ENCODE results near the gene ZNF236.

The ZNF236 gene

DNA sequence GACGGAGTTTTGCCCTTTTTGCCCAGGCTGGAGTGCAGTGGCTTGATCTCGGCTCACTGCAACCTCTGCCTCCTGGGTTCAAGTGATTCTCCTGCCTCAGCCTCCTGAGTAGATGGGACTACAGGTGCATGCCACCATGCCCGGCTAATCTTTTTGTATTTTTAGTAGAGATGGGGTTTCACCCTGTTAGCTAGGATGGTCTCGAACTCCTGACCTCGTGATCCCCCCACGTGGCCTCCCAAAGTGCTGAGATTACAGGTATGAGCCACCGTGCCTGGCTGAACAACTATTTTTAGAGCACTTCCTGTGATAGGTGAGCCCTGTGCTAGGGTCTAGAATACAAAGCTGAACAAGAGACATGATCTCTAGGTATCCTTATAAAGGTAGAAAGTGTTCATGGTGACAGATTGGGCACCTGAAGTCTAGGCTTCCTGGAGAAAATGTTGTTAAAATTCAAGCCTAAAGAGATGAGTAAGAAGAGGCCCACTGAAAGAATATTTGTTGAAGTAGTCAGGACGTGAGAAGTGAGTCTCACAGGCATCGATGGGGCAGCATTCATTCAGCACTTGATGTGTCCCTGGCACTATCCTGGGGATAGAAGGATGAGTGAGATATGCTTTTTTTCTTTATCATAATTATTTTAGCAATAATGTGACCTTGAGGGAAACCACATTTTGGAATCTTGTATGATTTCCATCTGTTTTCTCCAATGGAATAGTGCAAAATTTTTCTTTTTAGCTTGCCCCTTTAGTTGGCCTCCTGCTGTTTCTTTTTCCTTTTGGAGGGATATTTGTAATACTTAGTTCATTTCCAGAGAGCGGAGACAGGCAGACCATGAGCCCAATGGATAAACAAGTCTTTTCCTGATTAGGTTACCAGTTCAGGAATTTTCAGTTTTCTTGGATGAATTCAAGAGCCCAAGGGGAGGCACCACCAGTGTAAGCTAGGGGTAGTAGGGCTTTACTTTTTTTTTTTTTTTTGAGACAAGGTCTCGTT is 5.1 kb downstream of the ZNF236 start:
- ATAC-seq (ENCODE audit: low read depth) = no peak
- no peak for DNase-seq (ENCODE audit: low spot score in 2 of 2)
- no peak overlapping the region for H3K4me3 Mint-ChIP-seq
- H3K27ac Mint-ChIP-seq = peak overlapping the region; percentile 35
- no peaks in the 10 kb centered on the region for H3K9me3 Mint-ChIP-seq
- H3K4me1 Mint-ChIP-seq = peaks cover 28% of the 10 kb centered on the region
- H3K36me3 Mint-ChIP-seq = peaks cover 6% of the 10 kb centered on the region
- no peaks in the 10 kb centered on the region for H3K27me3 Mint-ChIP-seq

DNA sequence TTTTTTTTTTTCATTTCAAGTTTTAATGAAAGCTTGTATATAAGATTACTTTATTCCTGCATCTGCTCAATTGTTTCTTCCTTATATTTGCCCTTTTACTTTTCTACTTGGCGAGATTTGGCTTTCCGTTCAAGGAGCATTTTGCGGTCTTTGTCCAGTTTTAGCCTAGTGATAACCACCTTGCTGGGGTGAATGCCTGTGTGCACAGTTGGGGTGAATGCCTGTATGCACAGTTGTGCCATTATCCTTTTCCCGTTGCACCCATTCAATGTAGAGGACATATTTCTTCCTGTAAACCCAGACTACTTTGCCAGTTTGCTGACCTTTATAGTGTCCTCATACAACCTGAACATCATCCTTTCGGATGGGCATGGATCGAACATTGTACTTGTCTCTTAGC is 12.0 kb downstream of the ZNF236 start:
- H3K4me1 Mint-ChIP-seq = peaks cover 27% of the 10 kb centered on the region
- no peak overlapping the region for H3K4me3 Mint-ChIP-seq
- H3K27me3 Mint-ChIP-seq = no peaks in the 10 kb centered on the region
- peaks cover 9% of the 10 kb centered on the region for H3K36me3 Mint-ChIP-seq
- DNase-seq (ENCODE audit: low spot score in 2 of 2) = no peak
- H3K27ac Mint-ChIP-seq = no peak overlapping the region
- no peaks in the 10 kb centered on the region for H3K9me3 Mint-ChIP-seq
- no peak for ATAC-seq (ENCODE audit: low read depth)

DNA sequence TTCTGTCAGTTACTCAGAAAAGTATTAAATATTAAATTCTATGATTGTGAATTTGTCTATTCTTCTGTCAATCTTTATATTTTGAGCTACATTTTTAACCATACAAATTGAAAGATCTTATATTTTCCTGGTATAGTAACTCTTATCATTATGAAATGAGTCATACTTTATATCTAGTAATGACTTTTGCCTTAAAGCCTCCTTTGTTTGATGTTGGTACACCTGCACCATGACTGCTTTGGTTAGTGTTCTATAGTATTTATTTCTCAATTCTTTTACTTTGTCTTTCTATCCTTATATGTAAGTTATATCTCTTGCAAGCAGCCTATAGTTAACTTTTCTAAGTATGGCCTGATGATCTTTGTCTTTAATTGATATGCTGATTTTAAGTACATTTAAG is 13.0 kb downstream of the ZNF236 start:
- no peak for DNase-seq (ENCODE audit: low spot score in 2 of 2)
- ATAC-seq (ENCODE audit: low read depth) = no peak
- Mint-ChIP-seq H3K9me3 (no peaks in the 10 kb centered on the region), H3K4me1 (peaks cover 27% of the 10 kb centered on the region), H3K27me3 (no peaks in the 10 kb centered on the region), H3K36me3 (peaks cover 9% of the 10 kb centered on the region), H3K4me3 (no peak overlapping the region), H3K27ac (no peak overlapping the region)

DNA sequence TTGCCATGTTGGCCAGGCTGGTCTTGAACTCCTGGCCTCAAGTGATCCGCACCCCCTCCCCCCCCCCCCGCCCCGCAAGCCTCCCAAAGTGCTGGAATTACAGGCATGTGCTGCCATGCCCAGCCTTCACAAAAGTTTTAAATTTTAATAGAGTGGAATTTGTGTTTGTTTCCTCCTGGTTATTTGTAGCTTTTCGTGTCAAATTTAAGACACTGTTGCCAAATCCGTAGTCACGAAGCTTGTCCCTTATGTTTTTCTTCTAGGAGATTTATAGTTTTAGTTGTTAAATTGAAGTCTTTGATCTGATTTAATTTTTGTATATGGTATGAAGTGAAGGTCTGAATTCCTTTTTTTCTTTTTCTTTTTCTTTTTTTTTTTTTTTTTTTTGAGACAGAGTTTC is 14.7 kb downstream of the ZNF236 start:
- ATAC-seq (ENCODE audit: low read depth) = no peak
- Mint-ChIP-seq H3K27me3 (no peaks in the 10 kb centered on the region), H3K27ac (no peak overlapping the region), H3K4me3 (no peak overlapping the region), H3K4me1 (peaks cover 25% of the 10 kb centered on the region), H3K36me3 (peaks cover 6% of the 10 kb centered on the region), H3K9me3 (no peaks in the 10 kb centered on the region)
- DNase-seq (ENCODE audit: low spot score in 2 of 2) = no peak

DNA sequence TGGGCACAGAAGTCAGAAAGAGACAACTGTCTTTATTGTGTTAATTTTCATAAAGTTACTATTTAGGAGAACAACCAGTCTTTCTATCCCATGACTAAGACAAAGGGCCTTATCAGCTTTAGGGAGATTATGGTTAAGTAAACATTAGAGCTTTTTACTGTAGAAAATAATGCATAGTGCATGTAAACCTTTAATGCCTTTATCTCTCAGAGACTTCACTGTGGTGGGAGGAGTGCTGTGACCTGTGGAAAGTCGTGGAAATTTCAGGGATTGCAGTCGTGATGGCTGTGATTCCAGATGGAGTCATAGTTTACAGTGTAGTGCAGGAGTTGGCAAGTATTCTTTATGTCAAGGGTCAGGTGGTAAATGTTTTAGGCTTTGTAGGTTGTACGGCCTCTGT is 15.8 kb downstream of the ZNF236 start:
- Mint-ChIP-seq H3K27ac (peak overlapping the region; percentile 71), H3K36me3 (peaks cover 3% of the 10 kb centered on the region), H3K9me3 (no peaks in the 10 kb centered on the region), H3K27me3 (no peaks in the 10 kb centered on the region), H3K4me3 (no peak overlapping the region), H3K4me1 (peaks cover 23% of the 10 kb centered on the region)
- DNase-seq (ENCODE audit: low spot score in 2 of 2) (no peak), ATAC-seq (ENCODE audit: low read depth) (no peak)

DNA sequence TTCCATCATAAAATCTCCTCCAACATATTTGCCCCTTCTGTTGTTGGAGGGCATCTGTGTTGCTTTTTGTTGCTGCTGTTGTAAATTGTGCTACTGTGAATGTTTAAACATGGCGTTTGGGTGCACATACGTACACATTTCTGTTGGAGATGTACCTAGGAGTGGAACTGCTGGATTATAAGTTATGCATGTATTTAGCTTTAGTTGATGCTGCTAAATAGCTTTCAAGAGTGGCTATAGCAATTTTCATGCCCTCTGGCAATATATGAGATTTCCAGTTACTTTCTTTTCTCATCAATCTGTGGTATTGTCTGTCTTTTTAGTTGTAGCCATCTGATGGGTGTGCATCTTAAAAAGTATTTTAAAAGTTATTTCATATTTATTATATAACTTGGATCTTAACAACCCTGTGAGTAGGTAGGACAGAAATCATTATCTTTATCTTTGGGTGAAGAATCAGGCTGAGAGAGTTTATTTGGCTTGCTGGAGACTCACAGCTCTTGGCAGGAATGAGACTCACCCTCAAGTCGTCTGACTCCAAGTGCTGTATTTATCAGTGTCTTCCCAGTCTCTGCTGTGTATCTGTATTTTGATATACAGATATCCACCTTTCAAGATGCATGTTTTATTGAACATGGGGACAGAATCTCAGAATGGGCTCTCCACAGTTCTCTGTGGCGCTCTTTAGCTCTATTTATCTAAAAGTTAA is 16.9 kb downstream of the ZNF236 start:
- Mint-ChIP-seq H3K9me3 (no peaks in the 10 kb centered on the region), H3K4me1 (peaks cover 24% of the 10 kb centered on the region), H3K27ac (no peak overlapping the region), H3K27me3 (no peaks in the 10 kb centered on the region), H3K4me3 (no peak overlapping the region), H3K36me3 (peaks cover 3% of the 10 kb centered on the region)
- DNase-seq (ENCODE audit: low spot score in 2 of 2) (no peak), ATAC-seq (ENCODE audit: low read depth) (no peak)

DNA sequence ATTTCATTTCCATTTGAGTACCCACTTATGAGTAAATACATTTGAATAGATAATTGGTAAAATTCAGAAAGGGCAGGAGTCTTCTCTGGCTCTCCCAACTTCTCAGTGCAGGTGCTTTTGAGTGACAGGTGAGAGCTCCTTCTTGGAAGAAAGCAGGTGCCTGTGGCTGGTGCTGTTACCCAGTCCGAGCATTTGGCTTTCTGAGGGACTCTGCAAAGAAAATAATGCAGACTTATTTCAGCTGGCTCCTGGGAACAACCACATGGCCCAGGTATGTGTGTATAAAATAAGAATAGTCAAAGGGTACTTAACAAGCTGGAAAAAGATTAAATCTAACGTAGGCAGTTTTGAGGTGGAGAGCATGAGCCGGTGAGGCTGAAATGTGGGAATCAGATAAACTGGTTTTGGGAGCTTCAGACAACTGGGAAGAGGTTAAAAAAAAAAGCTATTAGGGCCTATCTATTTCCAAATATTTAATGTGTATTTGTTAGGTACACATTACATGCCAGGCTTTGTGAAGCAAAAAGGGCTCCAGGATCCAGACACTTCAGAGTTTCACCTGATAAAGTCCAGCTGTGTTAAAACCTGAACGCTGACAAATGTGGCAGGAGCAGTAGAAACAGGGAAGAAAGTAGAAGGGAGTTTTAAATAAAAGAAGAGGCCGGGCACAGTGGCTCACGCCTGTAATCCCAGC is 20.6 kb downstream of the ZNF236 start:
- ATAC-seq (ENCODE audit: low read depth) (no peak), DNase-seq (ENCODE audit: low spot score in 2 of 2) (no peak)
- H3K27ac Mint-ChIP-seq = no peak overlapping the region
- H3K4me1 Mint-ChIP-seq = peaks cover 17% of the 10 kb centered on the region
- H3K36me3 Mint-ChIP-seq = peaks cover 3% of the 10 kb centered on the region
- no peaks in the 10 kb centered on the region for H3K27me3 Mint-ChIP-seq
- no peaks in the 10 kb centered on the region for H3K9me3 Mint-ChIP-seq
- H3K4me3 Mint-ChIP-seq = no peak overlapping the region

DNA sequence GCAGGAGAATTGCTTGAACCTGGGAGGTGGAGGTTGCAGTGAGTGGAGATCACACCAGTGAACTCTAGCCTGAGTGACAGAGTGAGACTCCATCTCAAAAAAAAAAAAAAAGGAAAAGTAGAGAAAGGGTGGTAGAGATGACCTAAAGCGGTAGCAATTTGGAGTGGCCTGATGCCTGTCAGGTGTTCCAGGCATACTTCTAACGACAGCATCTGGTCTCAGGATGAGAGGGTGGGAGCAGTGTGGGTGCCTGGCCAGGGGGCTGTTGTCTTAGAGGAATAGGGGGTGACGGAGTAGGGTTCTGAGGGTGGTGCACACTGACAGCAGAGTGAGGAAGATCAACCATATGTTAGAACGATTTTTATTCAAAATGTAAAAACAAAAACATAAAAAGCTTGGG is 21.8 kb downstream of the ZNF236 start:
- Mint-ChIP-seq H3K36me3 (no peaks in the 10 kb centered on the region), H3K4me1 (peaks cover 11% of the 10 kb centered on the region), H3K9me3 (no peaks in the 10 kb centered on the region), H3K4me3 (no peak overlapping the region), H3K27ac (no peak overlapping the region), H3K27me3 (no peaks in the 10 kb centered on the region)
- ATAC-seq (ENCODE audit: low read depth) (no peak), DNase-seq (ENCODE audit: low spot score in 2 of 2) (no peak)

DNA sequence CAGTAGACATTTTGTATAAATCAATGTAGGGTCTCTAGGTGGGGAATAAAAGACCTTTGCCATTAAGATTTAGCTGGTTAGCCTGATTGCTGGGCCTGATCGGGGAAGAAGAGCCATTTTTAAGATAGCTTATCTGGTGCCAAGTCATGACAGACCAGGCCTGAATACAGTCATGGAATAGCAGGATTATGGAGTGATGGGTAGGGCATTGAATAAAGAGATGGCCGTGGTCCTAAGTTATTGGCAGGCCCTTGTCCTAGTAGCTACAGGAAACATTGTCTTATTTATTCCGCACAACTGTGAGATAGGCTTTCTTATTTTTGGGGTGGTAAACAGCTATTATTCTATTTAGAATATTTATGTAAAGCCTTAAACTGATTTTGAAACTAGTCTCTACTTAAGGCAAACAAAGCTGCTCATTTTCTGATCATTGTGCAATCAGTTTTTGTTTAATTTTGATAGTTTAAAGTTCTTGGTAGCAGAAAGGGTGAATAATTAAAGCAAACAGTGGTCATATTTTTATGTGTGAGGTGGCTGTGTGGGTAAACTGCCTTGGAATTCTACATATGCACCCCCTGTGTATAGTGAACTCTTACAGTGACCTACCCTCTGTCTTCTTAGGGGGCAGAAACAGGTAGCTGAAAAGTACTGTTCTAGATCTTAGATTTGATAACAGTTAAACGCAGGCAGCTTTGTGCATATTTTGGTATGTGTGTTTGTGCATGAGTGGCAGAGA is 22.6 kb downstream of the ZNF236 start:
- peaks cover 13% of the 10 kb centered on the region for H3K4me1 Mint-ChIP-seq
- H3K9me3 Mint-ChIP-seq = no peaks in the 10 kb centered on the region
- no peak overlapping the region for H3K4me3 Mint-ChIP-seq
- DNase-seq (ENCODE audit: low spot score in 2 of 2) (no peak), ATAC-seq (ENCODE audit: low read depth) (no peak)
- H3K27me3 Mint-ChIP-seq = no peaks in the 10 kb centered on the region
- no peaks in the 10 kb centered on the region for H3K36me3 Mint-ChIP-seq
- H3K27ac Mint-ChIP-seq = no peak overlapping the region

DNA sequence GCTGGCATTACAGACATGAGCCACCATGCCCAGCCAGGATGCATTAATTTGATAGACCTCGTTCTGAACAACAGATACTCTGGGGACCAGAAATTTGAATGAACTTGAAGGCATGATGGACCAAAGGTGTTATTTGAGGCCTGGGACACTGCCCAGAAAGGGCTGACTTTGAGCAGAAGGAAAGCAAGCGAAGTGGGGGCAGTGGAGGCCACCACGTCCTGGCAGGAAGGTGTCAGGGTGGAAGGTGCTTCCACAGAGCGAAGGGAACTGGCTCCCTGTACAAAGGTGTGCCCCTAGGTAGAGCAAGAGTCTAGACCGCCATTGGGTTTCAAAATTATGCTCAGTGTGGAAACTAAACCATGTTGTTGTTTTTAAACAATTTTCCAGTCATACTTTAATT is 23.9 kb downstream of the ZNF236 start:
- no peak overlapping the region for H3K27ac Mint-ChIP-seq

DNA sequence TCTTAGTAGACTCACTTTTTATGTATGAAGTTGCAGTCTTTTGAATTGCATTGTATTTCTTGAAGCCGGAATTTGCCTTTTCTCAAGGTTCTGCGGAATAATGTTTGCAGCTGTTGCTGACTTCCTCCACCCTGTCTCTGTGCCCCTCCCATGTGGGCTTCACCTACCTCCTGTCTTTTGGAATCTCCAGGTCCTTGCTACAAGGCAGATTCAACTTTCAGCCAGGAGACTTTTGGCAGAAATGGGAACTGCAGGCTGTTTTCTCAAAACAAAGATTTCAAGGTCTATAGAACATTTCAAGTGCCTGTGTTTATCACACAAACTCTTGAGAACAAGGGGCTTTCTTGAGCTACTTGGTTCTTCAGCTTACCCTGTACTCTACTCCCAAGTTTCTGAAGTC is 25.6 kb downstream of the ZNF236 start:
- ATAC-seq (ENCODE audit: low read depth) = no peak
- no peaks in the 10 kb centered on the region for H3K9me3 Mint-ChIP-seq
- H3K4me3 Mint-ChIP-seq = no peak overlapping the region
- H3K27ac Mint-ChIP-seq = no peak overlapping the region
- no peak for DNase-seq (ENCODE audit: low spot score in 2 of 2)
- peaks cover 3% of the 10 kb centered on the region for H3K36me3 Mint-ChIP-seq
- no peaks in the 10 kb centered on the region for H3K27me3 Mint-ChIP-seq
- peaks cover 13% of the 10 kb centered on the region for H3K4me1 Mint-ChIP-seq

More for the DNA sequence above, 23.9 kb downstream of the ZNF236 start:
- H3K27me3 Mint-ChIP-seq = no peaks in the 10 kb centered on the region
- ATAC-seq (ENCODE audit: low read depth) (no peak), DNase-seq (ENCODE audit: low spot score in 2 of 2) (no peak)
- H3K4me3 Mint-ChIP-seq = no peak overlapping the region
- no peaks in the 10 kb centered on the region for H3K36me3 Mint-ChIP-seq
- H3K9me3 Mint-ChIP-seq = no peaks in the 10 kb centered on the region
- peaks cover 13% of the 10 kb centered on the region for H3K4me1 Mint-ChIP-seq

DNA sequence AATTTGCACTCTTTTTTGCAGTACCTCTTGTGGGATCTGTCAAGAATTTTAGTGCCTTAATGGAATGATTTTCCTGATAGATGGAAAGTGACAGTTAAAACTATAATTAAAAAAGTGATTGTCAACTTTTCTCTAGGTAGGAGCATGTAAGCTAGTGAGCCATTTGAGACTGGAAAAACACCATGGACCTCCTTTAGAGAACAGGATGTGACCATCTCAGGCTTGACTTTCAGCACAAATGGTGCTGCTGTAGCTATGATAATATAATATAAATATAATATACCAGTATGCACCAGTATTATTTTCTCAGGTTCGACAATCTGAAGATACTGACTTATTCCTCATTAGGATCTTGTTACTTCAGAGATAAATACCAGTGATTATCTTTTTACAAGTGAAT is 27.8 kb downstream of the ZNF236 start:
- ATAC-seq (ENCODE audit: low read depth) = no peak
- Mint-ChIP-seq H3K9me3 (no peaks in the 10 kb centered on the region), H3K27ac (no peak overlapping the region), H3K4me1 (peaks cover 9% of the 10 kb centered on the region), H3K36me3 (peaks cover 6% of the 10 kb centered on the region), H3K4me3 (no peak overlapping the region), H3K27me3 (no peaks in the 10 kb centered on the region)
- DNase-seq (ENCODE audit: low spot score in 2 of 2) = no peak

DNA sequence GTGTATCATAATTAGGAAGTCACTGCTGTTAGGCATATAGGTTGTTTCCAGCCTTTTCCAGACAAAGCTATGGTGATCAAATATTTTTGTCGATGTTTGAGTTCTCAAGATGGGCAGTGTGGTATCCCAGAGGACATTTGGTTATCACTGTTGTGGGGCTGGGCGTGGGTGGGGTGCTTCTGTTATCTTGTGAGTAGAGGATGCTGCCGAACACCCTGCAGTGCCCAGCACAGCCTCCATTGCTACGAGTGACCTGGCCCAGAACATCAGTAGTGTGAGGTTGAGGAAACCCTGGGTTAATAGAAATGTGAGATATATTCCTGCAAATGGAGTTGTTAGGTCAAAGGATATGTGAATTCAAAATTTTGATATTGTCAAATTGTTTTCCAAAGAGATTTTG is 33.2 kb downstream of the ZNF236 start:
- DNase-seq (ENCODE audit: low spot score in 2 of 2) (no peak), ATAC-seq (ENCODE audit: low read depth) (no peak)
- Mint-ChIP-seq H3K4me3 (no peak overlapping the region), H3K4me1 (peaks cover 6% of the 10 kb centered on the region), H3K36me3 (peaks cover 26% of the 10 kb centered on the region), H3K9me3 (no peaks in the 10 kb centered on the region), H3K27me3 (no peaks in the 10 kb centered on the region), H3K27ac (no peak overlapping the region)

All from memory B cell (primary cell).